SH-SY5Y (cell line): Measurements from ENCODE around the gene IGF2R.

Source experiments
- GATA2 ChIP-seq: IDR thresholded peaks from 2 replicates; pipeline ENCODE4 v1.6.1; 2011; ENCODE audit warnings: mild to moderate bottlenecking, low read depth, low read length
- GATA3 ChIP-seq: IDR thresholded peaks from 2 replicates; pipeline ENCODE4 v1.6.1; 2011; ENCODE audit warnings: low read depth, mild to moderate bottlenecking, low read length, moderate library complexity

- TF ChIP-seq GATA2 = no peak
- TF ChIP-seq GATA3 = no peak
Measured at GRCh38 chr6:159977255-159977903, 8.5 kb downstream of the IGF2R start.
